Measurements from ENCODE around the gene NRG2.

The NRG2 gene

DNA sequence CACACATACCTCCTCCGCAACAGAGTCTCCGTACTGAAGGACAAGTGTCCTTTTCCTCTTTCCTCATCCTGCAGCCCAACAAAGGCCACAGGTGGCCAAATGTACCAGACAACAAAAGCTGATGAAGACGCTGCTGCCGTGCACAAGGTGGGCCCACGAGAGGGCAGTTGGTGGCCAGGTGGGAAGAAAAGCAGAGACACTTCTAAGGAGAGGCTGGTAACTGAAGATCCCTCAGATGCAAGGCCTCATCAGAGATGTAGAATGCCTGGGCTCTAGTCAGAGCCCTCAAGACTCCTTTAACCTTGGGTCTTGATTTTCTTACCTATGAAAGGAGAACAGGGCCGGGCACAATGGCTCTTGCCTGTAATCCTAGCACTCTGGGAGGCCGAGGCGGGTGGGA, 75.7 kb downstream of the NRG2 start:
- no peak overlapping the region for H3K4me3 ChIP-seq (ENCODE audit: control insufficient read depth, low read depth, low read length)
- no peak for TF ChIP-seq CTCF (conservative IDR thresholded peaks at IDR 0.05; ENCODE audit: control insufficient read depth, insufficient read depth, low read depth, low read length)
- no peak for DNase-seq (ENCODE audit: low read depth)

- no peak for DNase-seq (ENCODE audit: low read depth)
- H3K4me3 ChIP-seq (ENCODE audit: control insufficient read depth, low read depth, low read length), result no peak overlapping the region
- TF ChIP-seq CTCF (conservative IDR thresholded peaks at IDR 0.05; ENCODE audit: control insufficient read depth, insufficient read depth, low read depth, low read length), result no peak
Measured at GRCh38 chr5:139966856-139967255, 76.2 kb downstream of the NRG2 start.

DNA sequence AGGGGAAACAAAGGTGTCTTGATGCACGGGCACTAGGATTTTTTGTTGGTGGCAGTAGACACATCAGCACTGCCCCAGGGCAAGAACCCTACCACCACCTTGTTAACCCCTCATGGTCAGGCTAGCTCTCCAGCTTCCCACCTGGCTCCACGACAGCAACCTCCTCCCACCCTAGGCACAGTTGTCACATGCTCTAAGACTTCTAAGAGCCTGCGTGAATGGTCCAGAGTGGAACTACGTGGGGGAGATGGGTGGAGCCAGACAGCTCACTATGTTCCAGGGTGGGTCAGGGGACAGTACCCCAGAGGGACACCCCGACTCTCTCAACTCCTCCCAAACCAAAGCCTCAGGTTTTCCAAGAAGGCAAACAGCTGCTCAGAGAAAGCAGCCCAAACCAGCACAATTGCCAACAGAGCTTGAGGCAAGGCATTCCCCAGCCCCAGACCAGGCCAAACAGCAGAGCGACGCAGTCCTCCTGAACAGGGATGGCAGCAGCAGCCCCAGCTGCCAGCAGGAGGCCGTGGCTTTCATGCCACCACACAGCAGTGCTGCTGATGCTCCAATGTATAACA, 78.0 kb downstream of the NRG2 start:
- DNase-seq (ENCODE audit: low read depth), result no peak
- H3K4me3 ChIP-seq (ENCODE audit: control insufficient read depth, low read depth, low read length), result no peak overlapping the region
- TF ChIP-seq CTCF (conservative IDR thresholded peaks at IDR 0.05; ENCODE audit: control insufficient read depth, insufficient read depth, low read depth, low read length), result no peak

- no peak for TF ChIP-seq CTCF (conservative IDR thresholded peaks at IDR 0.05; ENCODE audit: control insufficient read depth, insufficient read depth, low read depth, low read length)
- no peak for DNase-seq (ENCODE audit: low read depth)
- no peak overlapping the region for H3K4me3 ChIP-seq (ENCODE audit: control insufficient read depth, low read depth, low read length)
Measured at GRCh38 chr5:139964266-139964993, 78.7 kb downstream of the NRG2 start.

DNA sequence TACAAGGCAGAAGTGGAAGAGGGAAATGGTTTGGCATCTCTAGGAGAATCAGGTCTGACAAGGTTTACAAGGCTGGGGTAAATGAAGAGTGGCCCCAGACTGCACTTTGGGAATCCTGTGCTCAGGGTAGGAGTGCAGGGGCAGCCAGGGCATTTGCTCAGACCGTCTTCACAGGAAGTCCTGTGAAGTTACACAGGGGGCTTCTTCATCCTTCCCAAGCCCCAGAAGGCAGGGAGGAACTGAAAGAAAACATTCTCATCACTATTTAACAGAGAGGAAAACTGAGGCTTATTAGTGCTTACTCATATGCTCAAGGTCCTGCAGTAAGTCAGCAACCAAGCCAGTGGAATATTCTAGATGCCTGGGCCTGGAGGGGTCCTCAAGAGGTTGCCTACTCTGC, 80.7 kb downstream of the NRG2 start:
- TF ChIP-seq CTCF (conservative IDR thresholded peaks at IDR 0.05; ENCODE audit: control insufficient read depth, insufficient read depth, low read depth, low read length), result no peak
- H3K4me3 ChIP-seq (ENCODE audit: control insufficient read depth, low read depth, low read length), result no peak overlapping the region
- DNase-seq (ENCODE audit: low read depth), result no peak

DNA sequence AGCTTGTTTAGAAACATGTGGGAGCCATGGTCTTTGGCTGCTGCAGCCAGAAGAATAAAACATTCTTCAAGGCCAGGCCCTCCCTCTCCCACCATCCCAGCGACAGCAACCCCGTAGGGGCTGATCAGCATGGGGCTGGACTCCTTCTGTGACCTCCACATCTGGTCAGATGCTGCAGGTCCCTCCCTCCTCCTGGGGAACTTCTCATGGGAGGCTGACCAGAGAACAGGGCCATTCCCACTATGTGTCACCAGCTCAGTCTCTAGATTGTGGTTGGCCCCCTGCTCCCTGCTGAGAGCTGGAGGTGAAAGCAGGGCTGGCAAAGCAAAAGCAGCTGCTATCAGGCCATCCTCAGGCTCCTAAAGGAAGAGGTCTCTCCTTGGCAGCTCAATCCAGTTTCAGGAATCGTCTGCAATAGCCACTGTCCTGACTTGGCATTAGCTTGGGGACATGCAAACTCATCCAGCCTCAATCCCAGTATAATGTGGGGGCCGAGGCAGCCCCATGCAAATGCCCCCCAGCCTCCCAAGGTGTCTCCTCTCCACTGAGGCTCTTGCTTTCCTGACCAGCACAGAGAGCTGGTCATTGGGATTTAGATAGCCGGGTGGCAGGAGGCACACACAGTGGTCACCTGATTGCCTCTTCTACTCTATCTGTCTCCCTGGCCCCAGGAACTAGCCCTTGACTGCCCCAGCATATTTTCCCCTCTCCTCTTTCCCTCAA, 81.5 kb downstream of the NRG2 start:
- peak; percentile 36 for DNase-seq (ENCODE audit: low read depth)
- no peak for TF ChIP-seq CTCF (conservative IDR thresholded peaks at IDR 0.05; ENCODE audit: control insufficient read depth, insufficient read depth, low read depth, low read length)
- no peak overlapping the region for H3K4me3 ChIP-seq (ENCODE audit: control insufficient read depth, low read depth, low read length)

Data from fibroblast of mammary gland (primary cell).